Lower lobe of right lung (tissue), 2 donors: ENCODE data around the gene SPAG8. TPM values are rescaled to one million over a fixed set of nuclear protein-coding genes. Genes with fewer than 3 reads are reported as not detected.

Source experiments
- ATAC-seq, 2 donors: fragments of 200-7000 bp; cut with Tn5 transposase; one replicate each; pipeline ENCODE4 v1.9.1; 2020 to 2022; ENCODE audit warnings: mild to moderate bottlenecking in 2 of 2, moderate library complexity in 2 of 2
- DNase-seq: peaks from one replicate; pipeline ENCODE4 v3.0.0-alpha.2; 2020
- H3K27ac ChIP-seq: fragments of 200-600 bp; one replicate; pipeline ENCODE4 v1.8.0; 2022
- H3K27me3 ChIP-seq: fragments of 200-600 bp; one replicate; pipeline ENCODE4 v1.8.0; 2022; ENCODE audit warnings: low read depth
- H3K36me3 ChIP-seq: fragments of 200-600 bp; one replicate; pipeline ENCODE4 v1.8.0; 2022; ENCODE audit warnings: mild to moderate bottlenecking
- H3K4me1 ChIP-seq: fragments of 200-600 bp; one replicate; pipeline ENCODE4 v1.8.0; 2022
- H3K4me3 ChIP-seq: fragments of 200-600 bp; one replicate; pipeline ENCODE4 v1.8.0; 2022; ENCODE audit warnings: mild to moderate bottlenecking
- H3K9me3 ChIP-seq: fragments of 200-600 bp; one replicate; pipeline ENCODE4 v1.8.0; 2022
- CTCF ChIP-seq: fragments of 200-600 bp; IDR thresholded peaks from one replicate; pipeline ENCODE4 v1.8.0; 2022; ENCODE audit warnings: antibody characterized with exemption, mild to moderate bottlenecking
- intact Hi-C: fragments of 100-400 bp; cut with DNase I; formaldehyde crosslinking; loops from one replicate; pipeline ENCODE4 v1.11.0; 2022
- total RNA-seq: library from RNA; stranded (reverse); fragmentation: NEBNext Ultra II Directional; extraction: Animal tissue kit (Norgen Biotek cat#: 25700); gene quantifications from one replicate; pipeline ENCODE4 v1.2.1, GENCODE V29; 2021
- donor health status: DM: no; HTN: yes; CAD: no; lungs with severe emphysema.

The SPAG8 gene
- total RNA-seq, 1 donor from 2014 or later = 13.3 TPM

GRCh38 chr9:35835766-35836165 lies 23.7 kb upstream of the SPAG8 start:
- H3K4me1 ChIP-seq = peaks cover 31% of the 10 kb centered on the region
- no peaks in the 10 kb centered on the region for H3K27me3 ChIP-seq
- H3K36me3 ChIP-seq = no peaks in the 10 kb centered on the region
- no peaks in the 10 kb centered on the region for H3K9me3 ChIP-seq
- no peak overlapping the region for H3K27ac ChIP-seq
- ATAC-seq (no peak), DNase-seq (no peak)
- H3K4me3 ChIP-seq = no peak overlapping the region
- intact Hi-C loops = no loop called here
- TF ChIP-seq CTCF = no peak

GRCh38 chr9:35835216-35835632 lies 23.2 kb upstream of the SPAG8 start:
- Histone ChIP-seq H3K4me3 (no peak overlapping the region), H3K9me3 (no peaks in the 10 kb centered on the region), H3K27ac (no peak overlapping the region), H3K4me1 (peaks cover 36% of the 10 kb centered on the region), H3K36me3 (no peaks in the 10 kb centered on the region), H3K27me3 (no peaks in the 10 kb centered on the region)
- no peak for TF ChIP-seq CTCF
- ATAC-seq = peak in 1 of 2 donors; percentile 22
- intact Hi-C loops = no loop called here
- DNase-seq = no peak

GRCh38 chr9:35834260-35835215 lies 22.5 kb upstream of the SPAG8 start:
- Histone ChIP-seq H3K36me3 (no peaks in the 10 kb centered on the region), H3K27me3 (no peaks in the 10 kb centered on the region), H3K4me3 (no peak overlapping the region), H3K4me1 (peaks cover 43% of the 10 kb centered on the region), H3K9me3 (no peaks in the 10 kb centered on the region), H3K27ac (peak overlapping the region; percentile 18)
- DNase-seq (no peak), ATAC-seq (no peak)
- no peak for TF ChIP-seq CTCF
- intact Hi-C loops = no loop called here

- Histone ChIP-seq H3K27me3 (no peaks in the 10 kb centered on the region), H3K4me1 (peaks cover 48% of the 10 kb centered on the region), H3K36me3 (no peaks in the 10 kb centered on the region), H3K4me3 (no peak overlapping the region), H3K27ac (peak overlapping the region; percentile 65), H3K9me3 (no peaks in the 10 kb centered on the region)
- intact Hi-C loops = no loop called here
- DNase-seq (no peak), ATAC-seq (no peak)
- no peak for TF ChIP-seq CTCF
Measured at GRCh38 chr9:35832814-35833213, 20.8 kb upstream of the SPAG8 start.

GRCh38 chr9:35831040-35831439 lies 19.0 kb upstream of the SPAG8 start:
- H3K27ac ChIP-seq = no peak overlapping the region
- H3K4me3 ChIP-seq = no peak overlapping the region
- H3K9me3 ChIP-seq = no peaks in the 10 kb centered on the region
- no peaks in the 10 kb centered on the region for H3K36me3 ChIP-seq
- H3K27me3 ChIP-seq = no peaks in the 10 kb centered on the region
- intact Hi-C loops = no loop called here
- ATAC-seq (no peak), DNase-seq (no peak)
- H3K4me1 ChIP-seq = peaks cover 48% of the 10 kb centered on the region
- TF ChIP-seq CTCF = no peak
